Epithelial cell of esophagus (primary cell): Measurements from ENCODE around the gene PPCDC.

Experiments
- DNase-seq: peaks from one replicate; pipeline ENCODE4 v3.0.0; 2010; ENCODE audit warnings: low read depth
- H3K4me3 ChIP-seq: 2 replicates; pipeline ENCODE4 v1.5.1; 2011; ENCODE audit warnings: mild to moderate bottlenecking, low read length, control low read depth
- CTCF ChIP-seq: IDR thresholded peaks from 2 replicates; pipeline ENCODE4 v1.5.1; 2011; ENCODE audit warnings: low read depth, mild to moderate bottlenecking, low read length, control low read depth, inconsistent platforms; ENCODE audit not compliant: insufficient read depth; ENCODE audit errors: missing control alignments

Gene PPCDC

GRCh38 chr15:75063338-75063737 lies 39.9 kb downstream of the PPCDC start:
- no peak for TF ChIP-seq CTCF
- DNase-seq = no peak

GRCh38 chr15:75063889-75064288 lies 40.5 kb downstream of the PPCDC start:
- TF ChIP-seq CTCF = no peak
- no peak for DNase-seq
- no peak overlapping the region for H3K4me3 ChIP-seq

More at GRCh38 chr15:75063338-75063737, 39.9 kb downstream of the PPCDC start:
- no peak overlapping the region for H3K4me3 ChIP-seq

- TF ChIP-seq CTCF = no peak
- no peak overlapping the region for H3K4me3 ChIP-seq
- DNase-seq = no peak
Measured at GRCh38 chr15:75064846-75065245, 41.5 kb downstream of the PPCDC start.

GRCh38 chr15:75065467-75065850 lies 42.1 kb downstream of the PPCDC start:
- TF ChIP-seq CTCF = no peak
- DNase-seq = no peak
- H3K4me3 ChIP-seq = no peak overlapping the region

- no peak overlapping the region for H3K4me3 ChIP-seq
- TF ChIP-seq CTCF = no peak
- DNase-seq = no peak
Measured at GRCh38 chr15:75065851-75066509, 42.6 kb downstream of the PPCDC start.

GRCh38 chr15:75067123-75067830 lies 43.9 kb downstream of the PPCDC start:
- peak; percentile 59 for DNase-seq
- TF ChIP-seq CTCF = no peak
- no peak overlapping the region for H3K4me3 ChIP-seq
